HepG2 (cell line): ENCODE results near the gene TOP2A. TPM values are rescaled to one million over a fixed set of nuclear protein-coding genes. Genes with fewer than 3 reads are reported as not detected.
A peak's percentile ranks its signal among the peaks of the same experiment; 100 is the strongest.

ENCODE experiments used
- CBX5 ChIP-seq: sonication (generic); formaldehyde crosslinking; IDR thresholded peaks from 2 replicates; pipeline ENCODE4 v1.4.0; 2020; ENCODE audit warnings: missing genetic modification reagents, borderline replicate concordance
- CREB3 ChIP-seq: sonication (generic); formaldehyde crosslinking; IDR thresholded peaks from 2 replicates; pipeline ENCODE4 v1.5.0; 2020; ENCODE audit warnings: missing genetic modification reagents
- CREBL2 ChIP-seq: sonication (generic); formaldehyde crosslinking; IDR thresholded peaks from 2 replicates; pipeline ENCODE4 v1.8.1; 2023; ENCODE audit warnings: missing genetic modification reagents, mild to moderate bottlenecking, borderline replicate concordance
- FOXK2 ChIP-seq: fragments of 450-650 bp; IDR thresholded peaks from 2 replicates; pipeline ENCODE4 v1.6.1; 2016
- JUNB ChIP-seq: sonication (generic); formaldehyde crosslinking; IDR thresholded peaks from 2 replicates; pipeline ENCODE4 v1.8.0; 2022; ENCODE audit warnings: missing genetic modification reagents, mild to moderate bottlenecking, borderline replicate concordance
- KDM6A ChIP-seq: IDR thresholded peaks from 2 replicates; pipeline ENCODE4 v1.6.1; 2016; ENCODE audit warnings: low read depth
- MIER2 ChIP-seq: IDR thresholded peaks from 2 replicates; pipeline ENCODE4 v1.6.1; 2016; ENCODE audit warnings: missing biosample characterization, missing genetic modification reagents
- MTF2 ChIP-seq: sonication (generic); formaldehyde crosslinking; IDR thresholded peaks from 2 replicates; pipeline ENCODE4 v1.5.0; 2020; ENCODE audit warnings: missing genetic modification reagents, borderline replicate concordance
- NFYB ChIP-seq: sonication (generic); formaldehyde crosslinking; IDR thresholded peaks from 2 replicates; pipeline ENCODE4 v1.4.0; 2020; ENCODE audit warnings: missing genetic modification reagents
- NR2F2 ChIP-seq: IDR thresholded peaks from 2 replicates; pipeline ENCODE4 v1.6.1; 2012; ENCODE audit warnings: low read depth, inconsistent platforms, borderline replicate concordance
- PAXIP1 ChIP-seq: sonication (generic); formaldehyde crosslinking; conservative IDR thresholded peaks from 2 replicates; pipeline ENCODE4 v1.4.0; 2020; ENCODE audit warnings: mild to moderate bottlenecking, missing genetic modification reagents, moderate library complexity
- PBX2 ChIP-seq: IDR thresholded peaks from 2 replicates; pipeline ENCODE4 v1.6.1; 2016; ENCODE audit warnings: control low read depth
- PLRG1 ChIP-seq: fragments of 450-650 bp; conservative IDR thresholded peaks from 2 replicates; pipeline ENCODE4 v1.6.1; 2016
- RARG ChIP-seq: sonication (generic); formaldehyde crosslinking; IDR thresholded peaks from 2 replicates; pipeline ENCODE4 v1.4.0; 2020; ENCODE audit warnings: low read depth, mild to moderate bottlenecking, missing genetic modification reagents
- SATB2 ChIP-seq: sonication (generic); formaldehyde crosslinking; IDR thresholded peaks from 2 replicates; pipeline ENCODE4 v1.5.0; 2020; ENCODE audit warnings: missing genetic modification reagents
- SIN3B ChIP-seq: fragments of 150-350 bp; IDR thresholded peaks from 2 replicates; pipeline ENCODE4 v1.6.1; 2014; ENCODE audit warnings: low read length
- SRSF4 ChIP-seq: fragments of 200-400 bp; formaldehyde crosslinking; IDR thresholded peaks from one replicate; pipeline ENCODE4 v1.6.1; 2018; ENCODE audit warnings: mild to moderate bottlenecking, low read depth, low read length, moderate library complexity; ENCODE audit not compliant: poor library complexity, severe bottlenecking
- ZBTB46 ChIP-seq: sonication (generic); formaldehyde crosslinking; IDR thresholded peaks from 2 replicates; pipeline ENCODE4 v1.4.0; 2020; ENCODE audit warnings: mild to moderate bottlenecking, missing genetic modification reagents, borderline replicate concordance
- ZFX ChIP-seq: sonication (generic); formaldehyde crosslinking; IDR thresholded peaks from 2 replicates; pipeline ENCODE4 v1.4.0; 2020; ENCODE audit warnings: mild to moderate bottlenecking, low read depth, missing genetic modification reagents, moderate library complexity
- ZNF260 ChIP-seq: sonication (generic); formaldehyde crosslinking; IDR thresholded peaks from 2 replicates; pipeline ENCODE4 v1.4.0; 2020; ENCODE audit warnings: missing genetic modification reagents, low read depth, mild to moderate bottlenecking, borderline replicate concordance
- ZNF614 ChIP-seq: IDR thresholded peaks from 2 replicates; pipeline ENCODE4 v1.6.1; 2018; ENCODE audit warnings: missing biosample characterization, missing genetic modification reagents, inconsistent platforms, borderline replicate concordance
- ZNF644 ChIP-seq: IDR thresholded peaks from 2 replicates; pipeline ENCODE4 v1.6.1; 2016; ENCODE audit warnings: low read depth
- ZNF724P ChIP-seq: sonication (generic); formaldehyde crosslinking; IDR thresholded peaks from 2 replicates; pipeline ENCODE4 v1.8.0; 2022; ENCODE audit warnings: missing genetic modification reagents, borderline replicate concordance
- polyA plus RNA-seq, 8 experiments: library from polyadenylated mRNA; depleted of rRNA in 3 of 8; stranded (reverse) in 7 of 8; unstranded in 1 of 8; fragments of >200 nt; fragmentation: Illumina TruSeq in 4 of 8; extraction: Trizol in 4 of 8; gene quantifications; 2 replicates each; pipeline versions ENCODE4 v1.2.1 to v1.2.3, GENCODE V29; 2011 to 2016; ENCODE audit warnings: low read depth in 4 of 8, missing spikeins in 1 of 8, mixed read lengths in 1 of 8; ENCODE audit not compliant: insufficient read depth in 1 of 8
- total RNA-seq, 5 experiments: library from RNA; depleted of rRNA; stranded (reverse); fragments of >200 nt; fragmentation: Illumina TruSeq; extraction: Trizol; gene quantifications; 2 replicates each; pipeline ENCODE4 v1.2.3, GENCODE V29; 2016; ENCODE audit warnings: low read depth in 1 of 5

Gene TOP2A
- total and polyA plus RNA-seq, 2 of the 13 experiments (the other 11 are each of a cell fraction or from before 2014, with no cell fraction given) = 108 to 327 TPM

GRCh38 chr17:40345161-40345993 is 72.3 kb downstream of the TOP2A start (continued):
- peak; percentile 84 for TF ChIP-seq PAXIP1 (CRISPR knock-in tag)
- peak; percentile 46 for TF ChIP-seq NFYB (CRISPR knock-in tag)
- TF ChIP-seq MTF2 (CRISPR knock-in tag) = peak; percentile 91; the same call in 1 of the 2 replicates
- TF ChIP-seq SRSF4 = no peak
- 0 out of 2 replicates have a peak, but pooled peaks have one; percentile 22 for TF ChIP-seq ZNF644 (CRISPR knock-in tag)
- no peak for TF ChIP-seq PBX2 (CRISPR knock-in tag)
- TF ChIP-seq CREB3 (CRISPR knock-in tag) = no peak
- TF ChIP-seq CREBL2 (CRISPR knock-in tag) = no peak
- no peak; the same call in 1 of the 2 replicates for TF ChIP-seq CBX5 (CRISPR knock-in tag)
- TF ChIP-seq JUNB = no peak
- TF ChIP-seq FOXK2 = no peak
- TF ChIP-seq ZNF724P = peak; percentile 41; the same call in 1 of the 2 replicates
- TF ChIP-seq SIN3B = no peak
- TF ChIP-seq ZFX = peak; percentile 70
- no peak for TF ChIP-seq ZNF260
- 0 out of 2 replicates have a peak, but pooled peaks have one; percentile 32 for TF ChIP-seq KDM6A (CRISPR knock-in tag)
- TF ChIP-seq MIER2 (CRISPR knock-in tag) = no peak
- TF ChIP-seq PLRG1 = no peak
- no peak for TF ChIP-seq SATB2 (CRISPR knock-in tag)
- no peak; the same call in 1 of the 2 replicates for TF ChIP-seq NR2F2
- TF ChIP-seq ZBTB46 = peak; percentile 2; the same call in 1 of the 2 replicates
- 0 out of 2 replicates have a peak, but pooled peaks have one; percentile 30 for TF ChIP-seq ZNF614 (CRISPR knock-in tag)
- TF ChIP-seq RARG (CRISPR knock-in tag) = 0 out of 2 replicates have a peak, but pooled peaks have one; percentile 52
